HCT116 (cell line): ENCODE results near the gene MLLT3.

Experiments
- CEBPB ChIP-seq: IDR thresholded peaks from 2 replicates; pipeline ENCODE4 v1.6.1; 2012; ENCODE audit warnings: low read depth
- CTCF ChIP-seq, 3 experiments: fragments of 200-600 bp in 1 of 3; sonication (generic) in 1 of 3; IDR thresholded peaks in 2 of 3; conservative IDR thresholded peaks in 1 of 3; 2 replicates each; pipeline ENCODE4 v1.5.1; 2012 to 2017; ENCODE audit warnings: low read depth in 2 of 3, low read length in 2 of 3, antibody characterized with exemption in 1 of 3, borderline replicate concordance in 1 of 3, control low read depth in 1 of 3, mild to moderate bottlenecking in 1 of 3, mixed read lengths in 1 of 3, mixed run types in 1 of 3, moderate library complexity in 1 of 3; ENCODE audit not compliant: insufficient read depth in 1 of 3
- EZH2 ChIP-seq: fragments of 200-600 bp; sonication (generic); IDR thresholded peaks from 2 replicates; pipeline ENCODE4 v1.6.1; 2017; ENCODE audit warnings: antibody characterized with exemption, mixed run types
- EZH2phosphoT487 ChIP-seq: fragments of 200-600 bp; IDR thresholded peaks from 2 replicates; pipeline ENCODE4 v1.6.1; 2018; ENCODE audit warnings: antibody characterized with exemption, borderline replicate concordance
- JUND ChIP-seq: IDR thresholded peaks from 2 replicates; pipeline ENCODE4 v1.6.1; 2012
- MAX ChIP-seq: IDR thresholded peaks from 2 replicates; pipeline ENCODE4 v1.6.1; 2012
- POLR2A ChIP-seq: IDR thresholded peaks from 2 replicates; pipeline ENCODE4 v1.7.0; 2011; ENCODE audit warnings: borderline replicate concordance; ENCODE audit not compliant: insufficient read depth, insufficient read length; ENCODE audit errors: extremely low read depth
- POLR2AphosphoS5 ChIP-seq: IDR thresholded peaks from 2 replicates; pipeline ENCODE4 v1.6.1; 2011; ENCODE audit warnings: mild to moderate bottlenecking, low read depth, low read length, moderate library complexity
- RAD21 ChIP-seq: IDR thresholded peaks from 2 replicates; pipeline ENCODE4 v1.6.1; 2012; ENCODE audit warnings: low read depth, mild to moderate bottlenecking
- SIN3A ChIP-seq: IDR thresholded peaks from 2 replicates; pipeline ENCODE4 v1.6.1; 2012; ENCODE audit warnings: low read depth
- TCF7L2 ChIP-seq: IDR thresholded peaks from 2 replicates; pipeline ENCODE4 v1.7.0; 2011; ENCODE audit warnings: borderline replicate concordance, inconsistent platforms; ENCODE audit not compliant: insufficient read depth, insufficient read length; ENCODE audit errors: extremely low read depth
- YY1 ChIP-seq: IDR thresholded peaks from 2 replicates; pipeline ENCODE4 v1.6.1; 2011; ENCODE audit warnings: low read length, low read depth, moderate library complexity, mild to moderate bottlenecking; ENCODE audit not compliant: insufficient replicate concordance; ENCODE audit errors: extremely low read depth
- ZFX ChIP-seq: fragments of 450-650 bp; IDR thresholded peaks from 2 replicates; pipeline ENCODE4 v1.6.1; 2017
- ZNF274 ChIP-seq: fragments of 200-500 bp; sonication (Bioruptor generic); IDR thresholded peaks from 2 replicates; pipeline ENCODE4 v1.6.1; 2014; ENCODE audit warnings: mild to moderate bottlenecking, low read depth, low read length, inconsistent platforms

- no peak for TF ChIP-seq EZH2
- TF ChIP-seq MAX: no peak
- no peak for TF ChIP-seq CTCF (IDR thresholded peaks at IDR 0.05 in 2 of 3, conservative IDR thresholded peaks at IDR 0.05 in 1 of 3; ENCODE audit: borderline replicate concordance in 1 of 3, insufficient read depth in 1 of 3, low read depth in 2 of 3, low read length in 2 of 3)
- no peak for TF ChIP-seq POLR2A
- TF ChIP-seq POLR2AphosphoS5: no peak
- TF ChIP-seq ZFX: no peak
- no peak for TF ChIP-seq JUND
- TF ChIP-seq EZH2phosphoT487: no peak
- TF ChIP-seq CEBPB: no peak
- TF ChIP-seq SIN3A: no peak
- no peak for TF ChIP-seq TCF7L2
- TF ChIP-seq YY1: no peak
- TF ChIP-seq RAD21: no peak
- no peak for TF ChIP-seq ZNF274
These were observed 208.1 kb downstream of the MLLT3 start for GRCh38 chr9:20414150-20414549.
